ENCODE measurements around the gene IPCEF1.

DNA sequence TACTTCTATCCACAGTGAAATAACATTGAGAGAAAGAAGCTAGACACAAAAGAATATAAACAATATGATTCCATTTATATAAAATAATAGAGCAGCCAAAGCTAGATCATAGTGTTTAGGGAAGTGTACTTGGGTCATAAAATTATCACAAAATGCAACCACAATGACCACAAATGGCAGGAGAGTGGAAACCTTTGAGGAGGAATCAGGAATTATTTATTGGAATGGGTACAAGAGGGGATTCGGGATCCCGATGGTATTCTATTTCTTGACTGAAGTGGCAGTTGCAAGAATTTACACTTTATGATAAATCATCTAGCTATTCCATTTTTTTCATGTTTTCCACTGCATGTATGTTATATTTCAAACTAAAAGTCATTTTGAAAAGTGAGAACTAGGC lies 76.1 kb downstream of the IPCEF1 start:
- TF ChIP-seq, protein P1, sequence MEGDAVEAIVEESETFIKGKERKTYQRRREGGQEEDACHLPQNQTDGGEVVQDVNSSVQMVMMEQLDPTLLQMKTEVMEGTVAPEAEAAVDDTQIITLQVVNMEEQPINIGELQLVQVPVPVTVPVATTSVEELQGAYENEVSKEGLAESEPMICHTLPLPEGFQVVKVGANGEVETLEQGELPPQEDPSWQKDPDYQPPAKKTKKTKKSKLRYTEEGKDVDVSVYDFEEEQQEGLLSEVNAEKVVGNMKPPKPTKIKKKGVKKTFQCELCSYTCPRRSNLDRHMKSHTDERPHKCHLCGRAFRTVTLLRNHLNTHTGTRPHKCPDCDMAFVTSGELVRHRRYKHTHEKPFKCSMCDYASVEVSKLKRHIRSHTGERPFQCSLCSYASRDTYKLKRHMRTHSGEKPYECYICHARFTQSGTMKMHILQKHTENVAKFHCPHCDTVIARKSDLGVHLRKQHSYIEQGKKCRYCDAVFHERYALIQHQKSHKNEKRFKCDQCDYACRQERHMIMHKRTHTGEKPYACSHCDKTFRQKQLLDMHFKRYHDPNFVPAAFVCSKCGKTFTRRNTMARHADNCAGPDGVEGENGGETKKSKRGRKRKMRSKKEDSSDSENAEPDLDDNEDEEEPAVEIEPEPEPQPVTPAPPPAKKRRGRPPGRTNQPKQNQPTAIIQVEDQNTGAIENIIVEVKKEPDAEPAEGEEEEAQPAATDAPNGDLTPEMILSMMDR (IDR thresholded peaks at IDR 0.05), result no peak
- TF ChIP-seq POLR2AphosphoS5 (IDR thresholded peaks at IDR 0.05) (no peak), POLR2A (IDR thresholded peaks at IDR 0.05) (no peak)

All from transverse colon (tissue), 4 donors.